ENCODE data around the gene MSANTD7. TPM values are rescaled to one million over a fixed set of nuclear protein-coding genes. Genes with fewer than 3 reads are reported as not detected.

The MSANTD7 gene
- total RNA-seq, 1 donor from 2014 or later = 4.8 TPM

DNA sequence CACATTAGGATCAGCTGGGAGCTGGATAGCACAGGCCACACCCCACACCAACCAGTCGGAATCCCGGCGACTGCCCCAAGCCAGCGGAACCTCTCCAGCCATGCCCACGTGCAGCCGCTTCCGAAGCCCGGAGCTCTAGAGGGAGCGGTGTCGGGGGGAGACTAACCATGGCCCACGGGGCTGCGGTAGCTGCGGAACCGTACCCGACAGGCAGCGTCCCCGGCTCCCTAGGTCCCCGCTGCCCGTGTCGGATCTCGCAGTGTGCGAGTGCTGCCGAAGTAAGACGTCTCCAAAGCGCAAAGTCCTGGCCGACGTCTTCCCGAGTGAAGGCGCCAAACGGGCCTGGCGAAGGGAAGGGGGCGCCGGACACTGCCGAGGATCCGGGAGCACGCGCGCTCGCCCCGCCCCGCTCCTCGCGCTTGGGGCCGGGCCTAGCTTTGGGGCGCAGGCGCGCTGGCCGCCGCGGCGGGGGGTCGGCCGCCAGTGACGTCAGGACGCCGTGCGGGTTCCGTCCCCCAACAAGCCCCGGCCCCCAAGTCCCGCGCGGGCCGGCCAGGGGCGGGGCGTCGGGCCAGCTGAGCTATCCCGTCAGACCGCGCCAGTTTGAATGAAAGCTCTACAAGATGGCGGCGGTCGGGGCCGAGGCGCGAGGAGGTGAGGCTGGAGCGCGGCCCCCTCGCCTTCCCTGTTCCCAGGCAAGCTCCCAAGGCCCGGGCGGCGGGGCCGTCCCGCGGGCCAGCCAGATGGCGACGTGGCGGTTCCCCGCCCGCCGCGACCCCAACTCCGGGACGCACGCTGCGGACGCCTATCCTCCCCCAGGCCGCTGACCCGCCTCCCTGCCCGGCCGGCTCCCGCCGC is 40.4 kb downstream of the MSANTD7 start, which contains the start of gene SUV39H2:
Gene SUV39H2 (plus strand): TSS at position 601 of the 858 bp plus-strand sequence. CDS start 23 bp downstream, at position 624.
- intact Hi-C loops (cut with micrococcal nuclease) = no loop called here
- peak; percentile 98 for ATAC-seq
- peak; percentile 98 for DNase-seq

DNA sequence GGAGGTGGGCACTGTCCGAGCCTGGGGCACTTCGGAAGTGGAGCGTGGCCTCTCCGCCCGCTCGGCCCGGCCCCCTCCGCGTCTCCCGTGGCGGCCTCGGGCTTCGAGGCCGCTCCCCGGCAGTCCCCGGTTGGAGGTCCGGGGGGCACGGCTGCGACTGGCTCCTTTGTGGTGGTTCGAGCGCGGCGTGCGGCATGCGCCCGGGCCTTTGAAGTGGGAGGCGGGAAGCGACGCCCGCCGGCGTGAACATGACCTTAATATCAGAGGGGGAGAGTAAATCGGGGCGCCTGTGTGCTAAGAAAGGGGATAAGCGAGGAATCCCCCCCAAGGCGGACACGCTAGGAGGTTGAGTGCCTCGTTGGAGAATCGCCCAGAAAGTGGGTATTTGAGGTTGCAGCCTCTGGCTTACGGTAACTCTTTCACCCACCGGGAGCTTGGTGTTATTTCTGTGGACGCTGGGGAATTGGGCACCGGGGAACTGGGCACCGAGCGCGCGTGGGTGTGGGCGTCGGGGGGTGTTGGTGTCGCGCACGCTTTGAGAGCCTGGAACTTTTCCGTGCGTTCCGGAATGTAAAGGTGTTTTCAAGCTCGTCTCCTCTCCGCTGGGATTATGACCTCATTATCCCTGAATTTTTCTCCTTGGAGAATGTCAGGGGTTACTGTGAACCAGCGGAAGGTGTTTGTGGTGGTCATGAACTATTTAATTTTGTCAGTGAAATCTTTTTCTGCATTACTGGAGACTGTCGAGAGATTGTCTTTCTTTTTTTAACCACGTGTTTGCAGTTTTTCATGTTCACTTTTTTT is 41.2 kb downstream of the MSANTD7 start:
- peak; percentile 34 for DNase-seq
- no peak for ATAC-seq
- intact Hi-C loops (cut with micrococcal nuclease) = no loop called here

DNA sequence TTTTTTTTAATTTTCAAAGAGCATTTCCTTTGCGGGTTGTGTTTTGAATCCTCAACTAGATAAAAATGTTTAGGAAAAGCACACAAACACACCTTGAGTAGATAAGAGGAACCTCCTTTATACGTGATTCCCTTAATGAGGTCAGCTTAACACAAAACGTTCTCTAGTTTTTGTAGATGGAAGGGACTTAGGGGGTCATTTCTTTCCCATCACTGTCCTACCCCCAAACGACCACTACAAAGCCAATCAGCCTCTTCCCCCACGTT is 41.8 kb downstream of the MSANTD7 start:
- intact Hi-C loops (cut with micrococcal nuclease) = no loop called here
- ATAC-seq (no peak), DNase-seq (no peak)

DNA sequence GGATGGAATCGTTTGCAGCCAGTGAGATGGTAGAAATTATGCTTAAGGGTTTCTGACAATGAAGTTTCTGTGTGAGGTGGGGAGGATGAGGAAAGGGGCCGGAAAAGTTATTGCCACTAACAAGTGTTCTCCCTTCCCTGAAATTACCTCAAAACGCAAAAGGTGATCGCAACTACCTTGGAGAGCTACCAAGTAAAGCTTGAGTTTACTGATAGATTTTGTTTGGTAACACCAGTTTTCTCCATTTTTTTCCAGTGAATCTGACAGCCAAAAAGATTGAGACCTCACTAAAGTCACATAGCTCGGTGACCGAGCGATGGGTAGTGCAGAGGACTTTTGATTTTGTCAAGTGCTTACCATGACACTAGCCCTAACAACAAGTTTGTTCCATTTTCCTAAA is 42.1 kb downstream of the MSANTD7 start:
- no peak for DNase-seq
- intact Hi-C loops (cut with micrococcal nuclease) = no loop called here
- no peak for ATAC-seq

DNA sequence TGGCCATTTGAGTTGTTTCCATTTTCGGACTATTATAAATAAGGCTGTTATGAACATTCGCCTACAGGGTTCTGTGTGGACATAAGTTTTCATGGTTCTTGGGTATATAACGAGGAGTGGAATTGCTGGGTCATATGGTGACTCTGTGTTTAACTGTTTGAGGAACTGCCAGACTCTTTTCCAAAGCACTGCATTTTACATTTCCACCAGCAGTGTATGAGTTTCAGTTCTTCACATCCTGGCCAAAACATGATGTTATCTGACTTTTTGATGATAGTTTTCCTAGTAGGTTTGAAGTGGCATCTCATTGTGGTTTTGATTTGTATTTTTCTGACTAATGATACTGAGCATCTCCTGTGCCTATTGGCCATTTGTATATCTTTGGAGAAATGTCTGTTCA is 46.0 kb downstream of the MSANTD7 start:
- ATAC-seq (no peak), DNase-seq (no peak)
- intact Hi-C loops (cut with micrococcal nuclease) = no loop called here

Other genes with a start within 250 kb of the MSANTD7 start
- gene FAM107B, start 63.4 kb upstream of the MSANTD7 start, total RNA-seq = 3.4 TPM
- 2.0 TPM for gene CDNF, start 269 bp upstream of the MSANTD7 start, total RNA-seq
- 8.8 TPM for gene HSPA14, start within 50 bp of the MSANTD7 start, total RNA-seq
- gene SUV39H2, start 40.6 kb downstream of the MSANTD7 start, total RNA-seq = 5.2 TPM
- gene DCLRE1C, start 115.8 kb downstream of the MSANTD7 start, total RNA-seq = 2.7 TPM
- not detected for gene MEIG1, start 121.1 kb downstream of the MSANTD7 start, total RNA-seq
- not detected for gene OLAH, start 205.6 kb downstream of the MSANTD7 start, total RNA-seq